Muscle of leg (tissue), 11 donors: ENCODE data around the gene OR6Q1. TPM values are rescaled to one million over a fixed set of nuclear protein-coding genes. Genes with fewer than 3 reads are reported as not detected.

Experiments
- DNase-seq: peaks from one replicate; pipeline ENCODE4 v3.0.0; 2013
- H3K27ac ChIP-seq: one replicate; pipeline ENCODE4 v1.5.1; 2013; ENCODE audit warnings: mild to moderate bottlenecking, low read length, control low read depth
- H3K27me3 ChIP-seq: one replicate; pipeline ENCODE4 v1.6.1; 2013; ENCODE audit warnings: low read length; ENCODE audit not compliant: control insufficient read depth, insufficient read depth
- H3K36me3 ChIP-seq: one replicate; pipeline ENCODE4 v1.6.1; 2013; ENCODE audit warnings: low read length; ENCODE audit not compliant: control insufficient read depth, insufficient read depth
- H3K4me1 ChIP-seq: one replicate; pipeline ENCODE4 v1.6.1; 2013; ENCODE audit warnings: low read length; ENCODE audit not compliant: control insufficient read depth, insufficient read depth
- H3K4me3 ChIP-seq: one replicate; pipeline ENCODE4 v1.5.1; 2013; ENCODE audit warnings: low read length, control low read depth
- H3K9me3 ChIP-seq: replicated peaks from 2 replicates; pipeline ENCODE4 v1.6.1; 2013; ENCODE audit warnings: low read depth, low read length; ENCODE audit not compliant: control insufficient read depth
- WGBS: methylation state at CpG from one replicate; pipeline ENCODE4 v1.1.5; 2013; ENCODE audit warnings: missing lambda C conversion rate; ENCODE audit not compliant: insufficient coverage; 5-methylcytosine and 5-hydroxymethylcytosine counted together
- polyA plus RNA-seq, 8 donors: library from polyadenylated mRNA; unstranded; fragments of 120-200 nt; gene quantifications; one replicate each; pipeline versions ENCODE4 v1.2.1 to v1.2.3, GENCODE V29; 2013; ENCODE audit warnings: inconsistent platforms in 1 of 8, low replicate concordance in 1 of 8; ENCODE audit not compliant: insufficient read length in 8 of 8, insufficient read depth in 1 of 8
- total RNA-seq: library from RNA; stranded (reverse); fragments of 120-200 nt; gene quantifications from one replicate; pipeline ENCODE4 v1.2.4, GENCODE V29; 2013

OR6Q1 gene
- total and polyA plus RNA-seq, 9 donors, result not detected

- Histone ChIP-seq H3K4me1 (no peaks in the 10 kb centered on the region), H3K36me3 (no peaks in the 10 kb centered on the region)
- no CpG with 5 or more reads among the region's 2 CpGs for WGBS
Measured at GRCh38 chr11:58075781-58076180, 45.0 kb downstream of the OR6Q1 start.

More at GRCh38 chr11:58075781-58076180, 45.0 kb downstream of the OR6Q1 start:
- Histone ChIP-seq H3K27ac (no peak overlapping the region), H3K9me3 (no peaks in the 10 kb centered on the region), H3K4me3 (no peak overlapping the region), H3K27me3 (no peaks in the 10 kb centered on the region)
- no peak for DNase-seq

Other genes with a start within 250 kb of the OR6Q1 start
- gene OR9Q1, start 7.1 kb upstream of the OR6Q1 start, total RNA-seq, result not detected
- not detected for gene OR9Q1, start 7.1 kb upstream of the OR6Q1 start, polyA plus RNA-seq
- not detected for gene OR9I1, start 94.6 kb downstream of the OR6Q1 start, total RNA-seq
- not detected for gene OR9I1, start 94.6 kb downstream of the OR6Q1 start, polyA plus RNA-seq
- gene OR9Q2, start 158.1 kb downstream of the OR6Q1 start, total RNA-seq, result not detected
- gene OR9Q2, start 158.1 kb downstream of the OR6Q1 start, polyA plus RNA-seq, result not detected
- gene OR1S2, start 173.2 kb downstream of the OR6Q1 start, total RNA-seq, result not detected
- not detected for gene OR1S2, start 173.2 kb downstream of the OR6Q1 start, polyA plus RNA-seq
- not detected for gene OR1S1, start 181.8 kb downstream of the OR6Q1 start, total RNA-seq
- gene OR1S1, start 181.8 kb downstream of the OR6Q1 start, polyA plus RNA-seq, result not detected
- gene OR10Q1, start 198.0 kb downstream of the OR6Q1 start, total RNA-seq, result not detected
- under 1 TPM in 1 of 8 donors, not detected in 7; 0.11 TPM for gene OR10Q1, start 198.0 kb downstream of the OR6Q1 start, polyA plus RNA-seq
- not detected for gene OR10W1, start 237.3 kb downstream of the OR6Q1 start, total RNA-seq
- not detected for gene OR10W1, start 237.3 kb downstream of the OR6Q1 start, polyA plus RNA-seq